Measurements from ENCODE around the gene SH3TC2.

DNA sequence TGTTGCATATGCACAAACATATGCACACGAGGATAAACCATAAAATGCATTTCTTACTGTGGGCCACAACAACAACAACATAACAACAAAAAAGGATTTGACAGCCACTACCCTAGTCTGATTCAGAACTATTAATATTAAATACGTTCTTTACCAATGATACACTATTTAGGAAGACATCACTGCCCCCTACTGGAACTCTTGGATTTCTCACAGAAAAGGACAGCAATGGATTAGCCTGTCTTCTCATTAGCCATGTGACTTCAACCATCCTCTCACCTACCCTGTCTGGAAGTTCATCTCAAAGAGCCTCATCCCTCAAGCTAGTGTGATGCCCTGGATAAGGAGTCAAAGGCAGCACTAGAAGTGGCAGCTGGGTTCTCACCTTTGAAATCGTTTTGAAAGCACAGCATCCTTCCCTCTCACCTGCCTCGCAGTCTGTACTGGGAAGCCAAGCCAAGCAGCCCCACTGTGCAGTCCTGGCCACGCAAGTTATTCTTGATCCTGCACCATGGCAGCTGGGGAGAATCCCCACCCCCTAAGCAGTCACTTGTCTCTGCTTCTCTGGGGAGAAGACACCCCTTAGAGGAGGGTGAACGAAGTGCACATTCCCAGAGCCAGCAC, 64.6 kb downstream of the SH3TC2 start:
- TF ChIP-seq CTCF (conservative IDR thresholded peaks at IDR 0.05) (peak; percentile 84), ZFX (IDR thresholded peaks at IDR 0.05) (no peak)

Data from C4-2B (cell line).